Measurements from ENCODE around the gene DYSF. TPM values are rescaled to one million over a fixed set of nuclear protein-coding genes. Genes with fewer than 3 reads are reported as not detected.

Gene DYSF
- total RNA-seq, 2 experiments from 2014 or later: not detected

DNA sequence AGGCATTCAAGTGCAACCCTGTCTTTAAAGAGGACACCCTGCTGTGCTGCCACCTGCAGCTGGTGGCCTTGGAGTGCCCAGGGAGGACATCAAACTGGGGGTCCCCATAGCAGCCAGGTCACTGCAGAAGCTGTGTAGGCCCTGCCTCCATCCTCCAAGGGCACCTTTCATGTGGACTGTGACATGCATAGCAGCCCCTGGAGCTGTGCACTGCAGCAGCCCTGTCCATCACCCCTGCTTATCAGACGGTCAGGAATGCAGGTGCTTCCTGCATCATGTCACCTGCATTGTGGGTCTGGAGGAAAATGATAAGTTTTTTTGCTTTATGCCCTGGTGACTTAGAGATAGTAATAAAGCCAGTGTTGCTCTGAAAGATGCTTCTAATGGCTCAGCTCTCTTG, 155.7 kb downstream of the DYSF start:
- CTCF ChIA-PET (ENCODE audit: unreplicated experiment): no interaction called here

DNA sequence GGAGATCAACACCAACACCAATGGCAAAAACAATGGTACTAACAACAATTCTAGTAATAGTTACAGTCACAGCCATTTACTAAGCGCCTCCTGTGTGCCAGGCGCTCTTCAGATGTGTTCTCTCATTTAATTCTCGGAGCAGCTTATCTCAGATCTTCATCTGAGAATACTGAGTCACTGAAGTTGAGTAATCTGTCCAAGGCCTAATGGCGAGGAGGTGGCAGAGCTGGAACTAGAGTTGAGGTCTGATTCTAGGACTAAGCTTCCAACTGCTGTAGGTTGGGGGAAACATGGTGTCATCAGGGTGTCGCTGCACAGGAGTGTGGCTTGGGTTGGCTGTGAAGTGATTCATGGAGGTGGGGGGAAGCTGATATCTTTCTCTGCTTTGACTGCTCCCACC, 156.1 kb downstream of the DYSF start:
- ChIA-PET POLR2A (no interaction called here), CTCF (ENCODE audit: unreplicated experiment) (no interaction called here)
- Histone ChIP-seq H3K9me2 (ENCODE audit: insufficient read depth, low read length) (no peaks in the 10 kb centered on the region), H3K4me3 (ENCODE audit: low read depth, low read length, poor library complexity, severe bottlenecking) (no peak overlapping the region), H4K20me1 (ENCODE audit: insufficient read depth, low read length) (no peaks in the 10 kb centered on the region), H3K27ac (ENCODE audit: low read depth, low read length, poor library complexity, severe bottlenecking) (no peak overlapping the region), H3K36me3 (ENCODE audit: insufficient read depth, low read length) (no peaks in the 10 kb centered on the region), H3K9me3 (ENCODE audit: low read length) (no peaks in the 10 kb centered on the region), H2AFZ (ENCODE audit: low read length) (no peak overlapping the region), H3K4me1 (ENCODE audit: insufficient read depth, low read length, poor library complexity, severe bottlenecking) (no peaks in the 10 kb centered on the region), H3K79me2 (ENCODE audit: insufficient read depth, low read depth, low read length) (no peaks in the 10 kb centered on the region), H3K4me2 (ENCODE audit: low read length) (no peak overlapping the region)
- intact Hi-C loops (cut with micrococcal nuclease; ENCODE audit: unreplicated experiment): no loop called here
- BruUV-seq (replicated peaks): no TSS peak
- no peak for DNase-seq (ENCODE audit: low spot score)
- TF ChIP-seq, protein P1, sequence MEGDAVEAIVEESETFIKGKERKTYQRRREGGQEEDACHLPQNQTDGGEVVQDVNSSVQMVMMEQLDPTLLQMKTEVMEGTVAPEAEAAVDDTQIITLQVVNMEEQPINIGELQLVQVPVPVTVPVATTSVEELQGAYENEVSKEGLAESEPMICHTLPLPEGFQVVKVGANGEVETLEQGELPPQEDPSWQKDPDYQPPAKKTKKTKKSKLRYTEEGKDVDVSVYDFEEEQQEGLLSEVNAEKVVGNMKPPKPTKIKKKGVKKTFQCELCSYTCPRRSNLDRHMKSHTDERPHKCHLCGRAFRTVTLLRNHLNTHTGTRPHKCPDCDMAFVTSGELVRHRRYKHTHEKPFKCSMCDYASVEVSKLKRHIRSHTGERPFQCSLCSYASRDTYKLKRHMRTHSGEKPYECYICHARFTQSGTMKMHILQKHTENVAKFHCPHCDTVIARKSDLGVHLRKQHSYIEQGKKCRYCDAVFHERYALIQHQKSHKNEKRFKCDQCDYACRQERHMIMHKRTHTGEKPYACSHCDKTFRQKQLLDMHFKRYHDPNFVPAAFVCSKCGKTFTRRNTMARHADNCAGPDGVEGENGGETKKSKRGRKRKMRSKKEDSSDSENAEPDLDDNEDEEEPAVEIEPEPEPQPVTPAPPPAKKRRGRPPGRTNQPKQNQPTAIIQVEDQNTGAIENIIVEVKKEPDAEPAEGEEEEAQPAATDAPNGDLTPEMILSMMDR (conservative IDR thresholded peaks at IDR 0.05; ENCODE audit: low read length): no peak
- TF ChIP-seq EZH2phosphoT487 (IDR thresholded peaks at IDR 0.05; ENCODE audit: borderline replicate concordance, low read depth, low read length): no peak

More for the DNA sequence above, 155.7 kb downstream of the DYSF start:
- POLR2A ChIA-PET: no interaction called here
- no peaks in the 10 kb centered on the region for H3K36me3 ChIP-seq (ENCODE audit: insufficient read depth, low read length)
- H4K20me1 ChIP-seq (ENCODE audit: insufficient read depth, low read length): no peaks in the 10 kb centered on the region
- H3K9me2 ChIP-seq (ENCODE audit: insufficient read depth, low read length): no peaks in the 10 kb centered on the region
- DNase-seq (ENCODE audit: low spot score): no peak
- no peak overlapping the region for H2AFZ ChIP-seq (ENCODE audit: low read length)
- H3K27ac ChIP-seq (ENCODE audit: low read depth, low read length, poor library complexity, severe bottlenecking): no peak overlapping the region
- no peak overlapping the region for H3K4me3 ChIP-seq (ENCODE audit: low read depth, low read length, poor library complexity, severe bottlenecking)
- H3K79me2 ChIP-seq (ENCODE audit: insufficient read depth, low read depth, low read length): no peaks in the 10 kb centered on the region
- no peak for TF ChIP-seq EZH2phosphoT487 (IDR thresholded peaks at IDR 0.05; ENCODE audit: borderline replicate concordance, low read depth, low read length)
- TF ChIP-seq, protein P1 (conservative IDR thresholded peaks at IDR 0.05; ENCODE audit: low read length): no peak
- H3K4me2 ChIP-seq (ENCODE audit: low read length): no peak overlapping the region
- no TSS peak for BruUV-seq (replicated peaks)
- intact Hi-C loops (cut with micrococcal nuclease; ENCODE audit: unreplicated experiment): no loop called here
- H3K4me1 ChIP-seq (ENCODE audit: insufficient read depth, low read length, poor library complexity, severe bottlenecking): no peaks in the 10 kb centered on the region
- H3K9me3 ChIP-seq (ENCODE audit: low read length): no peaks in the 10 kb centered on the region

DNA sequence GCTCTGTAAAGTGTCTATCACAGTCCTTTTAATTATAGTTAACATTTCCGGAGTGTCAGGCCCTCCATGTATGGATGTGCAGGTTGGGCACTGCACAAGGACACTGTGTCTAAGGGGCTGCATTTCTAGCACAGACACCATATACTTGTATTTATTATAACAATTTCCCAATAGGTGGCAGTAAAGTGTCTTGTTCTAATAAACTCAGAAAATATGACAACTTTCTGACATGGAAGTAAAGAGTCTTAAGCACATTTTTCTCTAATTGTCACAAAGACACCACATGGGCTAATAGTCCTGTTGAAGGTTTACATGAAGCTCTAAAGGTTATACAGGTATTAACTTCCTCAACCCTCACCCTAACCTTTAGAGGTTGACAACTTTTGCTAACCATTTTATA, 156.6 kb downstream of the DYSF start:
- intact Hi-C loops (cut with micrococcal nuclease; ENCODE audit: unreplicated experiment): no loop called here
- no TSS peak for BruUV-seq (replicated peaks)
- H3K36me3 ChIP-seq (ENCODE audit: insufficient read depth, low read length): no peaks in the 10 kb centered on the region

More for the DNA sequence above, 156.6 kb downstream of the DYSF start:
- no peak overlapping the region for H2AFZ ChIP-seq (ENCODE audit: low read length)
- H3K27ac ChIP-seq (ENCODE audit: low read depth, low read length, poor library complexity, severe bottlenecking): no peak overlapping the region
- POLR2A ChIA-PET: no interaction called here
- H3K4me1 ChIP-seq (ENCODE audit: insufficient read depth, low read length, poor library complexity, severe bottlenecking): no peaks in the 10 kb centered on the region
- no peak overlapping the region for H3K4me2 ChIP-seq (ENCODE audit: low read length)
- H3K9me2 ChIP-seq (ENCODE audit: insufficient read depth, low read length): no peaks in the 10 kb centered on the region
- TF ChIP-seq, protein P1 (conservative IDR thresholded peaks at IDR 0.05; ENCODE audit: low read length): peak; percentile 72
- TF ChIP-seq EZH2phosphoT487 (IDR thresholded peaks at IDR 0.05; ENCODE audit: borderline replicate concordance, low read depth, low read length): no peak
- no peaks in the 10 kb centered on the region for H3K9me3 ChIP-seq (ENCODE audit: low read length)
- H3K4me3 ChIP-seq (ENCODE audit: low read depth, low read length, poor library complexity, severe bottlenecking): no peak overlapping the region
- DNase-seq (ENCODE audit: low spot score): peak; percentile 34
- H3K79me2 ChIP-seq (ENCODE audit: insufficient read depth, low read depth, low read length): no peaks in the 10 kb centered on the region
- H4K20me1 ChIP-seq (ENCODE audit: insufficient read depth, low read length): no peaks in the 10 kb centered on the region
- CTCF ChIA-PET (ENCODE audit: unreplicated experiment): no interaction called here
